Activated naive CD4-positive, alpha-beta T cell treated with anti-CD3 and anti-CD28 coated beads, Interleukin-2, amount 10 ng/mL, durations not matched to agents 7 days and 5 days (primary cell): Measurements from ENCODE around the gene SHISAL1.
"Not testable (repeated sequence)": the region's sequence is repeated elsewhere in the genome, so short reads cannot be mapped to it uniquely, and the experiment has no call there.

Experiments used
- CTCF ChIA-PET: fragments of 350-600 bp; sonication (Branson Sonifier 250); formaldehyde crosslinking; loops from one replicate; lab custom pipeline; 2021; ENCODE audit warnings: antibody characterized with exemption; lab: Charles Lee
- DNase-seq: peaks from one replicate; pipeline ENCODE4 v3.0.0-alpha.2; 2020
- H3K27ac Mint-ChIP-seq: one replicate; pipeline ENCODE4 v1.8.0; 2021; ENCODE audit warnings: mild to moderate bottlenecking, moderate library complexity, mixed read lengths
- H3K27me3 Mint-ChIP-seq: one replicate; pipeline ENCODE4 v1.8.0; 2021; ENCODE audit warnings: mild to moderate bottlenecking, mixed read lengths
- H3K36me3 Mint-ChIP-seq: one replicate; pipeline ENCODE4 v1.8.0; 2021; ENCODE audit warnings: mixed read lengths
- H3K4me1 Mint-ChIP-seq: one replicate; pipeline ENCODE4 v1.8.0; 2021; ENCODE audit warnings: mixed read lengths
- H3K4me3 Mint-ChIP-seq: one replicate; pipeline ENCODE4 v1.8.0; 2021; ENCODE audit warnings: mild to moderate bottlenecking, moderate library complexity, mixed read lengths
- H3K9me3 Mint-ChIP-seq: one replicate; pipeline ENCODE4 v1.8.0; 2021; ENCODE audit warnings: mixed read lengths

The SHISAL1 gene

DNA sequence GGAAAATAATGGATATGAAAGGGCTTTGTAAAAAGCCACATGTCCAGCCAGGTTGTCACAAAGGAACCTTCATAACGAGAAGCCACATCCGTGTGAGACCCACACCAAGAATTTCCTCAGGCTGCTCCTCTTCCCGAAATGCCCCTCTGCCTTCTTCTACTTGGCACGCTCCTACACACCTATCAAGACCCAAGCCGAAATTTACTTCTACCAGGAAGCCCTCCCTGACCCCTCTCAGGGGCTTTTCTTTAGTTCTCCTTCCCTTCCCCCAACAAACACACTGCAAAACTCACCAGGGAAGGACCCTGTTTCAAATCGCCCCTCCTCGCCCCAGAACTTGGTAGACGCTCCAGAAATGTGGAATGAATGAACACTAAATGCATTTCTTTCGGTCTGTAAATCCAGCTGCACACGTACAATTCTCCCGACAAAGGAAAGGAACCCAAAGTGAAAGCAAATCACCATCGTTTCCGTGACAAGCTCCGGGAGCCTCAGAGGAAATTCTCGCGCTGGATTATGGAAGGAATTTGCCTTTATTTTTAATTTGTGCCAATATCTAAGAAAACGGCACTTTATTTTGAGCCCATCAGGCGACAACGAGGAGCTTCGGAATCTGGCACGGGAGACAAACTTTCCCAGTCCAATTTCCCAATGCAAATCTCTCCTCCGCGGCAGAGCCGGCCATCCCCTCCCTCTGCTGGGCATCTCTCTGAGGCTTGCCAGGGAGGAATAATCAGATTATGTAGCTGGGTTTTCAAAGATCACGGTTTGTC lies 13.2 kb upstream of the SHISAL1 start:
- H3K27ac Mint-ChIP-seq: no peak overlapping the region
- no peaks in the 10 kb centered on the region for H3K9me3 Mint-ChIP-seq
- CTCF ChIA-PET: interaction anchor here (0.9 kb wide), 1 partner anchor 49 kb away, joined by 3 read pairs; no protein-coding TSS in a partner anchor
- peaks cover 95% of the 10 kb centered on the region for H3K27me3 Mint-ChIP-seq
- no peaks in the 10 kb centered on the region for H3K36me3 Mint-ChIP-seq
- no peak for DNase-seq
- H3K4me3 Mint-ChIP-seq: peak overlapping the region; percentile 46
- H3K4me1 Mint-ChIP-seq: peaks cover 16% of the 10 kb centered on the region

- CTCF ChIA-PET, H3K36me3 Mint-ChIP-seq, H3K4me3 Mint-ChIP-seq, H3K4me1 Mint-ChIP-seq, DNase-seq, H3K27ac Mint-ChIP-seq, H3K9me3 Mint-ChIP-seq: not testable (repeated sequence)
- peaks cover 75% of the 10 kb centered on the region for H3K27me3 Mint-ChIP-seq
Observed at GRCh38 chr22:44323140-44323790, 10.5 kb upstream of the SHISAL1 start.

- Mint-ChIP-seq H3K27me3 (peaks cover 43% of the 10 kb centered on the region), H3K27ac (no peak overlapping the region)
Observed at GRCh38 chr22:44319685-44320084, 6.9 kb upstream of the SHISAL1 start.

GRCh38 chr22:44318751-44319150 lies 6.0 kb upstream of the SHISAL1 start:
- no peaks in the 10 kb centered on the region for H3K9me3 Mint-ChIP-seq
- no peaks in the 10 kb centered on the region for H3K36me3 Mint-ChIP-seq
- peaks cover 40% of the 10 kb centered on the region for H3K27me3 Mint-ChIP-seq
- H3K4me3 Mint-ChIP-seq: no peak overlapping the region
- H3K27ac Mint-ChIP-seq: no peak overlapping the region
- DNase-seq: no peak
- CTCF ChIA-PET: no interaction called here
- peaks cover 10% of the 10 kb centered on the region for H3K4me1 Mint-ChIP-seq

More at GRCh38 chr22:44319685-44320084, 6.9 kb upstream of the SHISAL1 start:
- H3K4me3 Mint-ChIP-seq: no peak overlapping the region
- no peaks in the 10 kb centered on the region for H3K36me3 Mint-ChIP-seq
- CTCF ChIA-PET: no interaction called here
- no peak for DNase-seq
- no peaks in the 10 kb centered on the region for H3K9me3 Mint-ChIP-seq
- H3K4me1 Mint-ChIP-seq: peaks cover 3% of the 10 kb centered on the region

DNA sequence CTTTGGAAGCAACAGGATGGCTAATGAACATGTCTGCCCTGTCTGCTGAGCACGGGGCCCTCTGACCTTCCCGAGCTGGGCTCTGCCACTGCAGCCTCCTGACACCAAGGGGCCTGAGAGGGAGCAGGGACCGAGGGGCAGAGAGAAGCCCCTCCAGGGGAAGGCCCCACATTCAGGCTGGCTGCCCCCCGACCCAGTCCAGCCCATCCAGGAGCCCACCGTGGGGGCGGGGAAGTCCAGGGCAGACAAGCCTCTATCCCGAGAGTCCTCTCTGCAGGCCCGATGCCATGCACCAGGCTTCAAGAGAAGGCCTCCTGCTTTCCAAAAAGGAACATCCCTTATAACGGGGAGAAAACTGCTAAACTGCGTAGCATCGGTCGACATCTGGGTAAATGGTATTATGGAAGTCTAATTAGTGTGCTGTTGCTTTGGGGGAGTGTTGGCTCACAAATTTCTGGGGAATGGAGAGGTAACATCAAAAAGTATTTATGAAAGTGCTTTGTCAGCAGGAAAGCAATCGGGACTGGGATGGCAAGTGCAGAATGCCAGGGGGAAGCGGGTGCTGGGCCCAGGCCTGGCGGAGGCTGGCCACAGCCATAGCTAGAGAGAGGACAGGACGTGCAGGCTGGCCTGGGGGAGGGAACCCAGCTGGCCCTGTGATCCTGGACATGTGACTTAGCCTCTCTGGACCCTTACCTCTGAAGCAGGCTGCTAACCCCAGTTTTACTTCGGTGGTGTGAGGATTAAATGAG lies 5.3 kb upstream of the SHISAL1 start:
- CTCF ChIA-PET: no interaction called here
- no peak overlapping the region for H3K4me3 Mint-ChIP-seq
- H3K27me3 Mint-ChIP-seq: peaks cover 33% of the 10 kb centered on the region

GRCh38 chr22:44317123-44317444 lies 4.3 kb upstream of the SHISAL1 start:
- CTCF ChIA-PET: no interaction called here
- H3K27me3 Mint-ChIP-seq: peaks cover 27% of the 10 kb centered on the region
- H3K4me3 Mint-ChIP-seq: no peak overlapping the region
- peaks cover 10% of the 10 kb centered on the region for H3K4me1 Mint-ChIP-seq
- no peaks in the 10 kb centered on the region for H3K9me3 Mint-ChIP-seq
- DNase-seq: no peak
- H3K27ac Mint-ChIP-seq: no peak overlapping the region
- H3K36me3 Mint-ChIP-seq: no peaks in the 10 kb centered on the region

More for the DNA sequence above, 5.3 kb upstream of the SHISAL1 start:
- DNase-seq: no peak
- Mint-ChIP-seq H3K27ac (no peak overlapping the region), H3K9me3 (no peaks in the 10 kb centered on the region), H3K36me3 (no peaks in the 10 kb centered on the region), H3K4me1 (peaks cover 10% of the 10 kb centered on the region)

- no peaks in the 10 kb centered on the region for H3K9me3 Mint-ChIP-seq
Observed at GRCh38 chr22:44316393-44317122, 3.8 kb upstream of the SHISAL1 start.

DNA sequence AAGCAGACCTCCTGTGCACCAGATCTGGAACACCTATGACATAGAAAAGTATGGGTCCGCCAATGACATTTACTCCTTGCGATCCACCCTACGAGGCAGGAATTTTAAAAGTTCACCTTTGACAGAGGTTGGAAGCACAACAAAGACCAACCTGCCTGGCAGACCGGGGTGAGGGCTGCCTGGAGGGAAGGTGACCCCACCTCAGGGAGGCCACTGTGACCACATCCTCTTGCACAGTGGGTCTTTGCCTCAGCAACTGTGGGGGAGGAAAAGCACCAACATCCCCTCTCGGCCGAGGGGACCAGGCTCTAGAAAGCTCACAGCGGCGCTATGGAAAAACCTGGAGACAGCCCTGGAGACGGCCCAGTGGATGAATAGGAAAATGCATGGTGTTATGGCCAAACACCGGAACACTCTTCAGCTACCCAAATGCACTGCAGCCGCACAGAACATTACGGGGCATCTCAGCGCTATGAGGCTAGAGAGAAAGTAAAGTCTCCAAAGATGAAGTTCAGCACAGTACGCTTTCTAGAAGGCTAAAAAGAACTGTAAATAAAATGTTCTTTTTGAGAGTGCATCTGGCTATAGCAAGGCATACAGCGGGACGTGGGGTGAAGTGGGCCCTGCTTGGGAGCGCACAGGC lies 1.8 kb upstream of the SHISAL1 start:
- peaks cover 25% of the 10 kb centered on the region for H3K27me3 Mint-ChIP-seq
- no peak overlapping the region for H3K27ac Mint-ChIP-seq
- H3K9me3 Mint-ChIP-seq: no peaks in the 10 kb centered on the region
- CTCF ChIA-PET: no interaction called here
- H3K4me1 Mint-ChIP-seq: peaks cover 10% of the 10 kb centered on the region
- DNase-seq: no peak
- no peaks in the 10 kb centered on the region for H3K36me3 Mint-ChIP-seq
- H3K4me3 Mint-ChIP-seq: no peak overlapping the region

More at GRCh38 chr22:44316393-44317122, 3.8 kb upstream of the SHISAL1 start:
- Mint-ChIP-seq H3K36me3 (no peaks in the 10 kb centered on the region), H3K4me1 (peaks cover 10% of the 10 kb centered on the region), H3K27ac (no peak overlapping the region), H3K27me3 (peaks cover 26% of the 10 kb centered on the region), H3K4me3 (no peak overlapping the region)
- no peak for DNase-seq
- CTCF ChIA-PET: no interaction called here

DNA sequence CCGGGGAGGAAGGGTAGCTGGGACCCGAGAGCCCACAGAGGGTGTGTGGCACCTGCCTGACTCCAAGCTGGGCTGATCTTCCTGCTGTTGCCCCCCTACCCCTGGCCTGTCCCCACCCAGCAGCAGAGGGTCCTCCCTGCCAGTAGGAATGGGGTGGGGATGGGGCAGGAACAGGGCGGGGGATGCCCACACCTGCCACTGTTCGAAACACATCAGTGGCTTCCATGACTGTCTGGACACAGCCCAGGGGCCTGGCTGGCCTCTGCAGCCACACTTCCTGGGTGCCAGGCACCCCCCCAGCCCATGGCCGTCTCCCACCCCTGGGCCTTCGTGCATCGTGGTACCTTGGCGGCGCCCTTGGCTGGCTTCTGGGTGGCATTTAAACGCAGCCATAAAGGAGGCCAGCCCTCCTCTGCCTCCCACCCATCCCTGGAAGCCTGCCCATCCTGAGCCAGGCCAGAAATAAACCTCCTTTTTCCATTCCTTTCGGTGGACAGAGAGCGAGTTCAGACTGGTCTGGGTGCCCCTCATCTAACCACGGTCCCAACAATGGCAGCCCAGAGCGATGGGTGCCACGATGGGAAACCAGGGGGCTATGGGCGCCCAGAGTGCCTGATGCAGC lies 745 bp upstream of the SHISAL1 start:
- CTCF ChIA-PET: no interaction called here
- Mint-ChIP-seq H3K9me3 (no peaks in the 10 kb centered on the region), H3K27me3 (peaks cover 21% of the 10 kb centered on the region), H3K27ac (no peak overlapping the region), H3K36me3 (no peaks in the 10 kb centered on the region), H3K4me3 (no peak overlapping the region), H3K4me1 (peaks cover 10% of the 10 kb centered on the region)
- DNase-seq: no peak

- DNase-seq: no peak
- H3K9me3 Mint-ChIP-seq: no peaks in the 10 kb centered on the region
- no peak overlapping the region for H3K4me3 Mint-ChIP-seq
- CTCF ChIA-PET: no interaction called here
- peaks cover 16% of the 10 kb centered on the region for H3K27me3 Mint-ChIP-seq
- peaks cover 10% of the 10 kb centered on the region for H3K4me1 Mint-ChIP-seq
- no peak overlapping the region for H3K27ac Mint-ChIP-seq
- no peaks in the 10 kb centered on the region for H3K36me3 Mint-ChIP-seq
Observed at GRCh38 chr22:44311855-44312170, 938 bp downstream of the SHISAL1 start.

GRCh38 chr22:44311104-44311854 lies 1.5 kb downstream of the SHISAL1 start:
- no peak overlapping the region for H3K4me3 Mint-ChIP-seq
- no peaks in the 10 kb centered on the region for H3K9me3 Mint-ChIP-seq
- peaks cover 10% of the 10 kb centered on the region for H3K4me1 Mint-ChIP-seq
- peaks cover 16% of the 10 kb centered on the region for H3K27me3 Mint-ChIP-seq
- no peak for DNase-seq
- CTCF ChIA-PET: no interaction called here
- no peak overlapping the region for H3K27ac Mint-ChIP-seq
- no peaks in the 10 kb centered on the region for H3K36me3 Mint-ChIP-seq

GRCh38 chr22:44309647-44310046 lies 3.1 kb downstream of the SHISAL1 start:
- Mint-ChIP-seq H3K9me3 (no peaks in the 10 kb centered on the region), H3K27me3 (peaks cover 16% of the 10 kb centered on the region), H3K4me3 (no peak overlapping the region), H3K36me3 (no peaks in the 10 kb centered on the region), H3K4me1 (peaks cover 6% of the 10 kb centered on the region), H3K27ac (no peak overlapping the region)
- CTCF ChIA-PET: no interaction called here
- no peak for DNase-seq

DNA sequence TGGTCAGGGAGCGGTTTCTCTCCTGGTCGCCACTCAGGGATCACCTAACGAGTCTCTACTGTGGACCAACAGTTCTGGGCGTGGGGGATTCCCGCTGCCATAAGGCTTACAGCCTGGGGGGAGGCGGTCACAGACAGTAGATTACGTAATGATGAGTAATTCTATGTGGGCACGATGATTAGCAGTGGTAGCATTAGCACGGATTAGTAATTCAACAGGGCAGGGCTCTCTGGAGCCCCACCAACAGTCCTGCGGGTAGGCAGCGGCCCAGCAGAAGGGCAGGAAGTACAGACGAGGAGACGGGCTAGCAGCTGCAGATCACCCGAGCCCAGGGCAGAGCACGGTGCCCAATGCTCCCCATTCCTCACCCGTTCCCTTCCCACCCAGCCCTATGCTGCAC lies 3.6 kb downstream of the SHISAL1 start:
- Mint-ChIP-seq H3K27me3 (peaks cover 14% of the 10 kb centered on the region), H3K9me3 (no peaks in the 10 kb centered on the region), H3K4me1 (peaks cover under 1% of the 10 kb centered on the region), H3K27ac (no peak overlapping the region), H3K4me3 (no peak overlapping the region), H3K36me3 (no peaks in the 10 kb centered on the region)
- CTCF ChIA-PET: no interaction called here
- DNase-seq: no peak
